Effector memory CD4-positive, alpha-beta T cell (primary cell): ENCODE measurements around the gene TM9SF1.
"Not testable (repeated sequence)": the region's sequence is repeated elsewhere in the genome, so short reads cannot be mapped to it uniquely, and the experiment has no call there.

Experiments
- DNase-seq, 3 donors: peaks; one replicate each; pipeline ENCODE4 v3.0.0-alpha.2; 2020
- H3K27ac ChIP-seq: 2 replicates; pipeline ENCODE4 v1.7.0; 2013; ENCODE audit warnings: mild to moderate bottlenecking, low read length, moderate library complexity; ENCODE audit not compliant: insufficient read depth, poor library complexity, severe bottlenecking
- H3K27me3 ChIP-seq: replicated peaks from 2 replicates; pipeline ENCODE4 v1.7.0; 2013; ENCODE audit warnings: mild to moderate bottlenecking, low read length; ENCODE audit not compliant: insufficient read depth, control insufficient read depth, poor library complexity, severe bottlenecking
- H3K36me3 ChIP-seq: 2 replicates; pipeline ENCODE4 v1.7.0; 2013; ENCODE audit warnings: mild to moderate bottlenecking, low read length, moderate library complexity; ENCODE audit not compliant: control insufficient read depth, insufficient read depth
- H3K4me1 ChIP-seq: 2 replicates; pipeline ENCODE4 v1.7.0; 2013; ENCODE audit warnings: low read length, mild to moderate bottlenecking; ENCODE audit not compliant: control insufficient read depth, insufficient read depth, poor library complexity, severe bottlenecking
- H3K4me3 ChIP-seq: 2 replicates; pipeline ENCODE4 v1.7.0; 2013; ENCODE audit warnings: low read length, low read depth, mild to moderate bottlenecking; ENCODE audit not compliant: insufficient read depth, poor library complexity, severe bottlenecking
- H3K9me3 ChIP-seq: 2 replicates; pipeline ENCODE4 v1.7.0; 2013; ENCODE audit warnings: mild to moderate bottlenecking, low read length, moderate library complexity; ENCODE audit not compliant: control insufficient read depth

TM9SF1 gene

DNA sequence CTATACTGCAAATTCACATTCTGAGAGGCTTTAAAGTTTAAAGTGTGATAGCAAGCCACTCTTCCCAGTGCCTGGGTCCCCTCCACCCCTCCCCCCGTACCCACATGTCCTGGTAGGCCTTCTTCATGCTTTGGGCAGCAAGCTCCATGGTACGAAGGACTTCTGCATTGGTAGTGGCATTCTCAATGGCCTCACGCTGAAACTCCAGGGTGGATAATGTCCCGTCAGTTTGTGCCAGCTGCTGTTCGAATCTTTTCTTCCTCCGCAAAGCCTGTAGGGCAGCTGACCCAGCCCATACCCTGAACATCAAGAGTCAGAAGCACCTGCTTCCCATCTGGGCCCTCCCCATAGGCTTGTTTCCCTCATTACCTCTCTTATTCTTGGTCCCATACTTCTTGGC lies 16.1 kb upstream of the TM9SF1 start:
- no peaks in the 10 kb centered on the region for H3K9me3 ChIP-seq
- no peak overlapping the region for H3K27ac ChIP-seq
- H3K27me3 ChIP-seq: no peaks in the 10 kb centered on the region
- H3K4me3 ChIP-seq: no peak overlapping the region
- DNase-seq: no peak
- peaks cover 40% of the 10 kb centered on the region for H3K36me3 ChIP-seq
- H3K4me1 ChIP-seq: peaks cover 25% of the 10 kb centered on the region

DNA sequence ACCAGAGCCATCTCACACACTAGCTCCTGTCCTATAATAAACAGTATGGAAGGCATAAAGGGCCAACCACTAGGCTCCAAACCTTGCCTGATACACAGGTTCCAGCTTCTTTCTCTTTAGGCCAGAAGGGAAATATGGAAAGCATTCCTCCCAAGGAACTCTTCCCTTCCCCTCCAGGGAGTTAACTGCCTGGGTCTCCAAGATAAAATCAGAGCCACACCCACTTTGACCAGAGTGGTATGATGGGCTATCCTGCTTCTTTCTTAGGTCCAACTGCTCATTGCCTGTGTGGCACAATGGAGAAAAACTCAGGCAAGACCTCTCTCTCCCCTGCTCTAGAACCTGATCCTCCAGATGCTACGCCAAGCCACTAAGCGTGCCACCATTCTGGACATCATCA lies 12.4 kb upstream of the TM9SF1 start:
- Histone ChIP-seq H3K27me3 (no peaks in the 10 kb centered on the region), H3K9me3 (no peaks in the 10 kb centered on the region), H3K4me1 (no peaks in the 10 kb centered on the region), H3K4me3 (no peak overlapping the region), H3K36me3 (peaks cover 54% of the 10 kb centered on the region), H3K27ac (no peak overlapping the region)
- no peak for DNase-seq

DNA sequence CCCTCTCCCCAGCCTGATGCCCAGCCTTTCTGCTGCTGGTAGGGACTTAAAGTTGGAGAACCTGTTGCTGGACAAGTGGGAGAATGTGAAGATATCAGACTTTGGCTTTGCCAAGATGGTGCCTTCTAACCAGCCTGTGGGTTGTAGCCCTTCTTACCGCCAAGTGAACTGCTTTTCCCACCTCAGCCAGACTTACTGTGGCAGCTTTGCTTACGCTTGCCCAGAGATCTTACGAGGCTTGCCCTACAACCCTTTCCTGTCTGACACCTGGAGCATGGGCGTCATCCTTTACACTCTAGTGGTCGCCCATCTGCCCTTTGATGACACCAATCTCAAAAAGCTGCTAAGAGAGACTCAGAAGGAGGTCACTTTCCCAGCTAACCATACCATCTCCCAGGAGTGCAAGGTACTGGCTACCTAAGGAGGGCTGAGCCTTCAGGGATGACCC lies 11.9 kb upstream of the TM9SF1 start:
- H3K9me3 ChIP-seq: no peaks in the 10 kb centered on the region
- no peak overlapping the region for H3K4me3 ChIP-seq
- peaks cover 54% of the 10 kb centered on the region for H3K36me3 ChIP-seq
- H3K27me3 ChIP-seq: no peaks in the 10 kb centered on the region
- H3K27ac ChIP-seq: no peak overlapping the region
- no peak for DNase-seq
- no peaks in the 10 kb centered on the region for H3K4me1 ChIP-seq

DNA sequence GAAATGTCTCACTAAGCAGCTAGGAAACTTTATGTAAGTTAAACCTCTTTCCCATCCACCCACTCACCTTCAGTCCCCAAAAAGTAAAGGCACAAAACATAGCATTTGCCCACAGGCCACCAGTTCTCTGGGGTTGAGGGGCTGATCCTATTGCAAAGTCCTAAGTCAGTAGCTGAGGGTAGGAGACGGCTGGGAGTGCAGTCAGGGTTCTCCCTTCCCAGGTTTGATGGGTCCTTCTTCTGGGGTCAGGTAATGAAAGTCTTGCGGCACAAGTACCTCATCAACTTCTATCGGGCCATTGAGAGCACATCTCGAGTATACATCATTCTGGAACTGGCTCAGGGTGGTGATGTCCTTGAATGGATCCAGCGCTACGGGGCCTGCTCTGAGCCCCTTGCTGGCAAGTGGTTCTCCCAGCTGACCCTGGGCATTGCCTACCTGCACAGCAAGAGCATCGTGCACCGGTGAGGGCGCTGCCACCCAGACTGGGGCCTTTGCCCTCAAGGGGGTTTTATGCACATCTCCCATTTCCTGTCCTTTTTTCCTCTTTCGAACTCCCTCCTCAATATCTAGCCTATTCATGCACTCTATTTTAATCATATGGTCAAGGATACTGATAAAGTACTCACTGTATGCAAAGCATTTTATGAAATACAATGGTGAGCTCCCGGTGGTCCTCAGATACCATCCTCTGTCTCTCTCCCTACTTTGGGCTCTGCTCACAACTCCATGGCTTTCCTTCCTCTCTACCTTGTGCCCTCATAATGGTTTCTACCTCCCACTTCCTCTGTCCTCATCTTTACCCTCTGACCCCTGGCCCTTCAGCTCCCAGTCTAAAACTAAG lies 11.2 kb upstream of the TM9SF1 start:
- DNase-seq: no peak
- Histone ChIP-seq H3K36me3 (peaks cover 53% of the 10 kb centered on the region), H3K27me3 (no peaks in the 10 kb centered on the region), H3K27ac (no peak overlapping the region), H3K9me3 (no peaks in the 10 kb centered on the region), H3K4me3 (no peak overlapping the region), H3K4me1 (no peaks in the 10 kb centered on the region)

- DNase-seq: no peak
- Histone ChIP-seq H3K9me3 (no peaks in the 10 kb centered on the region), H3K4me3 (no peak overlapping the region), H3K27ac (no peak overlapping the region), H3K4me1 (no peaks in the 10 kb centered on the region), H3K27me3 (no peaks in the 10 kb centered on the region), H3K36me3 (peaks cover 36% of the 10 kb centered on the region)
These were observed 9.2 kb upstream of the TM9SF1 start for GRCh38 chr14:24204163-24205146.

GRCh38 chr14:24203249-24203886 lies 8.1 kb upstream of the TM9SF1 start:
- not testable (repeated sequence) for H3K9me3 ChIP-seq, DNase-seq, H3K4me3 ChIP-seq, H3K27me3 ChIP-seq, H3K27ac ChIP-seq, H3K4me1 ChIP-seq
- peaks cover 28% of the 10 kb centered on the region for H3K36me3 ChIP-seq

DNA sequence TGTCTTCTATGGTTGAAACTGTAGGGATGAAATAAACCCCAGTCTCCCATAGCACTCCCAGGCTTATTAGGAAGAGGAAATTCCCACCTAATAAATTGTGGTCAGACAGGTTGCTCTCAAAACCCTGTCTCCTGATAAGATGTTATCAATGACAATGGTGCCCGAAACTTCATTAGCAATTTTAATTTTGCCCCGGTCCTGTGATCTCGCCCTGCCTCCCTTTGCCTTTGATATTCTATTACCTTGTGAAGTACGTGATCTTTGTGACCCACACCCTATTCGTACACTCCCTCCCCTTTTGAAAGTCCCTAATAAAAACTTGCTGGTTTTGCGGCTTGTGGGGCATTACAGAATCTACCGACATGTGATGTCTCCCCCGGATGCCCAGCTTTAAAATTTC lies 7.3 kb upstream of the TM9SF1 start:
- not testable (repeated sequence) for H3K27ac ChIP-seq

GRCh38 chr14:24198814-24199524 lies 3.7 kb upstream of the TM9SF1 start:
- H3K4me3 ChIP-seq: no peak overlapping the region
- H3K4me1 ChIP-seq: peaks cover 12% of the 10 kb centered on the region
- H3K27me3 ChIP-seq: no peaks in the 10 kb centered on the region
- no peak for DNase-seq
- no peaks in the 10 kb centered on the region for H3K9me3 ChIP-seq
- H3K36me3 ChIP-seq: peaks cover 5% of the 10 kb centered on the region
- no peak overlapping the region for H3K27ac ChIP-seq

More for the DNA sequence above, 7.3 kb upstream of the TM9SF1 start:
- H3K27me3 ChIP-seq, H3K4me1 ChIP-seq, H3K4me3 ChIP-seq, H3K9me3 ChIP-seq, DNase-seq: not testable (repeated sequence)
- H3K36me3 ChIP-seq: peaks cover 22% of the 10 kb centered on the region

DNA sequence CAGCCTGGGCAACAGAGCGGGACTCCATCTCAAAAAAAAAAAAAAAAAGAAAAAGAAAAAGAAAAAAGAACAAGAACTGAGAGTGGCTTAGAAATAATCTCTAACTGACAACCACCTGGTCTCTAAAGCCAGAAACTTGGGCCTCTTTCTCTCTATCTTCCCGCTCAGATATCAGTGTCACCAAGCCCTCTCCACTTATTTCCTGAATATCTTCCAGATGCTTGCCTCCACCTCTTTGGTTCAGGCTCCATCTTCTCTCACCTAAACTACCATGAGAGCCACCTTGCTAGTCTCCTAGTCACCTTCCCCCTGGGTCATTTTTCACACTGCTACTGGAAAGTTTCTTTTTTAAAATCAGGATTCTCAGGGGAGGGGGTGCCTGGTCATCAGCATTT lies 1.8 kb upstream of the TM9SF1 start:
- Histone ChIP-seq H3K4me3 (no peak overlapping the region), H3K27me3 (no peaks in the 10 kb centered on the region), H3K4me1 (peaks cover 12% of the 10 kb centered on the region), H3K36me3 (peaks cover 6% of the 10 kb centered on the region), H3K9me3 (no peaks in the 10 kb centered on the region), H3K27ac (no peak overlapping the region)
- DNase-seq: no peak
